HG03521 (cell line): ENCODE measurements around the gene USP48.
"Not testable (repeated sequence)": the region's sequence is repeated elsewhere in the genome, so short reads cannot be mapped to it uniquely, and the experiment has no call there.

Experiments used
- ATAC-seq: cut with Tn5 transposase; IDR thresholded peaks from one replicate; pipeline ENCODE4 v1.9.1; 2021; ENCODE audit warnings: mild to moderate bottlenecking, moderate library complexity; ENCODE audit not compliant: unreplicated experiment

The USP48 gene

GRCh38 chr1:21776925-21777324 is 6.0 kb downstream of the USP48 start:
- not testable (repeated sequence) for ATAC-seq

GRCh38 chr1:21775985-21776562 is 6.9 kb downstream of the USP48 start:
- ATAC-seq = no peak

- no peak for ATAC-seq
Observed at GRCh38 chr1:21775550-21775914, 7.4 kb downstream of the USP48 start.

GRCh38 chr1:21774835-21775549 is 8.0 kb downstream of the USP48 start:
- ATAC-seq = no peak

GRCh38 chr1:21773585-21773984 is 9.4 kb downstream of the USP48 start:
- ATAC-seq = no peak

- ATAC-seq = not testable (repeated sequence)
Observed at GRCh38 chr1:21771672-21772071, 11.3 kb downstream of the USP48 start.

- not testable (repeated sequence) for ATAC-seq
Observed at GRCh38 chr1:21770602-21771001, 12.3 kb downstream of the USP48 start.

- no peak for ATAC-seq
Observed at GRCh38 chr1:21770201-21770600, 12.7 kb downstream of the USP48 start.

- ATAC-seq = not testable (repeated sequence)
Observed at GRCh38 chr1:21767106-21767505, 15.8 kb downstream of the USP48 start.

GRCh38 chr1:21766210-21766609 is 16.7 kb downstream of the USP48 start:
- ATAC-seq = no peak

- no peak for ATAC-seq
Observed at GRCh38 chr1:21764615-21765423, 18.1 kb downstream of the USP48 start.

- ATAC-seq = no peak
Observed at GRCh38 chr1:21763694-21764419, 19.1 kb downstream of the USP48 start.

- ATAC-seq = no peak
Observed at GRCh38 chr1:21763236-21763635, 19.7 kb downstream of the USP48 start.

GRCh38 chr1:21762022-21762404 is 20.9 kb downstream of the USP48 start:
- no peak for ATAC-seq

- ATAC-seq = no peak
Observed at GRCh38 chr1:21761052-21761451, 21.9 kb downstream of the USP48 start.

- no peak for ATAC-seq
Observed at GRCh38 chr1:21759818-21760217, 23.1 kb downstream of the USP48 start.

- no peak for ATAC-seq
Observed at GRCh38 chr1:21759182-21759581, 23.8 kb downstream of the USP48 start.

- ATAC-seq = no peak
Observed at GRCh38 chr1:21758614-21759013, 24.3 kb downstream of the USP48 start.

GRCh38 chr1:21756393-21757089 is 26.4 kb downstream of the USP48 start:
- no peak for ATAC-seq

GRCh38 chr1:21755067-21755466 is 27.9 kb downstream of the USP48 start:
- no peak for ATAC-seq

GRCh38 chr1:21754583-21754982 is 28.4 kb downstream of the USP48 start:
- ATAC-seq = no peak
